LNCaP clone FGC (cell line): ENCODE results near the gene B4GALT1.

Source experiments
- DNase-seq: peaks from one replicate; pipeline ENCODE4 v3.0.0-alpha.2; 2011; ENCODE audit warnings: low read depth
- H3K4me3 ChIP-seq: 2 replicates; pipeline ENCODE4 v1.5.1; 2011; ENCODE audit warnings: mild to moderate bottlenecking, low read depth, low read length, control low read depth
- CTCF ChIP-seq: IDR thresholded peaks from 2 replicates; pipeline ENCODE4 v1.5.1; 2012; ENCODE audit warnings: mild to moderate bottlenecking; ENCODE audit not compliant: control insufficient read depth, insufficient read depth; ENCODE audit errors: extremely low read depth

The B4GALT1 gene

GRCh38 chr9:33198165-33198564 is 31.0 kb upstream of the B4GALT1 start:
- TF ChIP-seq CTCF, result no peak
- DNase-seq, result no peak
- no peak overlapping the region for H3K4me3 ChIP-seq

- DNase-seq, result no peak
- H3K4me3 ChIP-seq, result no peak overlapping the region
- TF ChIP-seq CTCF, result no peak
Measured at GRCh38 chr9:33197279-33198152, 30.4 kb upstream of the B4GALT1 start.

- no peak overlapping the region for H3K4me3 ChIP-seq
- no peak for DNase-seq
- TF ChIP-seq CTCF, result no peak
Measured at GRCh38 chr9:33196736-33197135, 29.6 kb upstream of the B4GALT1 start.

GRCh38 chr9:33193818-33194217 is 26.7 kb upstream of the B4GALT1 start:
- no peak for DNase-seq
- H3K4me3 ChIP-seq, result no peak overlapping the region
- no peak for TF ChIP-seq CTCF

GRCh38 chr9:33192493-33193255 is 25.5 kb upstream of the B4GALT1 start:
- no peak for TF ChIP-seq CTCF
- DNase-seq, result no peak
- no peak overlapping the region for H3K4me3 ChIP-seq

- DNase-seq, result no peak
- no peak for TF ChIP-seq CTCF
- no peak overlapping the region for H3K4me3 ChIP-seq
Measured at GRCh38 chr9:33190021-33190705, 23.0 kb upstream of the B4GALT1 start.
